Activated naive CD8-positive, alpha-beta T cell treated with anti-CD3 and anti-CD28 coated beads, Interleukin-2, amount 50 U/mL, for 16 hours (primary cell): ENCODE results near the gene SLC30A3.

Source experiments
- DNase-seq: peaks from one replicate; pipeline ENCODE4 v3.0.0-alpha.2; 2020; ENCODE audit warnings: low read depth, low spot score

SLC30A3 gene

DNA sequence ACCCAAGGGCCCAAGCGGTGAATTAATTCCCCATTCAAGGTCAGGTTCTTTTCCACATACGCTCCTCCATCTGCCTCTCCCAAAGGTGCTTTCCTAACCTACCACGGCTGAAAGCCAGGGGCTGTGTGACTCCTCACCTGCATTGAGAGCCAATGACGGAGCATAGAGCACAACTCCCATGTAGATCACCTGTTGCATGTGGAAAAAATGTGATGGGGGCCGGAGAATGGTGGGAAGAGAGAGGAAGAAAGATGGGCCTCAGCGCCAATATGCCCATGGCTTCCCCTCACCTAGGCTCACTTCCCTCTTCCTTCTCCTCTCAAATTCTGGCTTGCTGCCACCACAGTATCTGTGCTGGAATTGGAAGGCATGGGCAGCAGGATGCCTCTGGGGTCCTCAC, 56.5 kb downstream of the SLC30A3 start:
- no peak for DNase-seq

DNA sequence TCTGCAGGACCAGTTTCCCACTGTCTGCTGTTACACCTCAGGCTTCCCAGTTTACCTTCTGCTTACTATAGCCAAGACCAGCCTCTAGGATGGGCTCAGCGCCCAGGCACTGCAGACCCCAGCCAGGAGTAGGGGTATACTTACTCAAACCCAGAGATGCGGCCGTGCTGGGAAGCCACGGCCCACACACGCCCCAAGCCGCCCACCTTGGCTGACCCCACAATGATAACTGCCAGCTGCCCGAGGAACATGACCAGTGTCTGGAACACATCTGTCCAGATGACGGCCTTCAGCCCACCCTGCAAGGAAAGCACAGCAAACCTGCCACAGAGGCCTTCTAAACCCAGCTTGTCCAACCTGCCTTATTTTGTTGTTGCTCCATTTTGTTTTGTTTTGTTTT, 57.6 kb downstream of the SLC30A3 start:
- no peak for DNase-seq

DNA sequence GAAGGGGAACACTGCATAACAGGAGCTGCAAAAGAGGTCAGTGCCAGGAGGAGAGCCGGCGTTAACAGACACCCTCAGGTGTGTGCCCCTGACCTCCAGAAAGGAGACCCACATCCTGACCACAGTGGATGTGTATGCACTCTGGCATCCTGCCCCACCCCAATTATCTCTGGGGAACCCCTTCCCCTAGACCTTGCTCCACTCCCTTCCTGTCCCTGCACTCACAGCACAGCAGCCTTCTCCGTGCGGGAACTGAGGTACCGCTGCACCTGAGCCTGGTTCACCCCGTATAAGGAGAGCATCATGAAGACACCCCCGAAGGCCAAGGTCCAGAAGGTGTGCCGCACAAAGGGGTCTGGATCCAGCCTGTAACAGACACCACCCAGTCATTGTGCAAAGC, 58.3 kb downstream of the SLC30A3 start:
- no peak for DNase-seq

DNA sequence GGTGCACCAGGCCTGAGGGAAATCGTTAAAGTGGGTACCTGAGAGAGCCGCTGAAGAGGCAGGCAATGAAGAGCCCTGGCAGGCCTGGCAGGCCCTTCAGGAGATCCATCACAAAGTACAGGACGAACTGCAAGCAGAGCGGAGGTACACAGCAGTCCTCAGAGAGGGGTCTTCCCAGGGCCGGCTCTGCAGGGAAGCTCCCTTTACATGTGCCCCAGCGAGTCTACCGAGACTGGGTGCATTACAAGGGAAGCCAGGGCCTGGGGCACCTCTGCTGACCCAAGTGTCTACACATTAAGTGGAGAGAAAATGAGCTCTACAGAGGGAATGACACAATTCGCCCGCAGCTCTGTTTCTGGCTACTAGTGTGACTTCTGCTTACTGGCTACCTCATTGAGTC, 59.1 kb downstream of the SLC30A3 start:
- no peak for DNase-seq
